RWPE2 (cell line): ENCODE results near the gene CYYR1.

ENCODE experiments used
- ATAC-seq: fragments of 200-7000 bp; cut with Tn5 transposase; 3 replicates; pipeline ENCODE4 v1.9.1; 2021; ENCODE audit warnings: low read depth
- DNase-seq: peaks from one replicate; pipeline ENCODE4 v3.0.0-alpha.2; 2020; ENCODE audit warnings: low spot score
- H3K27ac ChIP-seq: fragments of 450-650 bp; 2 replicates; pipeline ENCODE4 v1.5.1; 2017; ENCODE audit warnings: mild to moderate bottlenecking; ENCODE audit not compliant: poor library complexity, severe bottlenecking
- H3K27me3 ChIP-seq: fragments of 250-450 bp; sonication (Bioruptor Pico); 2 replicates; pipeline ENCODE4 v1.5.1; 2021; ENCODE audit warnings: mild to moderate bottlenecking, moderate library complexity; ENCODE audit not compliant: insufficient read depth, poor library complexity, severe bottlenecking
- H3K36me3 ChIP-seq: fragments of 250-450 bp; sonication (Bioruptor Pico); 2 replicates; pipeline ENCODE4 v1.5.1; 2020; ENCODE audit warnings: low read depth, mild to moderate bottlenecking, moderate library complexity
- H3K4me1 ChIP-seq: fragments of 250-450 bp; sonication (Bioruptor Pico); 2 replicates; pipeline ENCODE4 v1.5.1; 2021; ENCODE audit warnings: mild to moderate bottlenecking, moderate library complexity; ENCODE audit not compliant: insufficient read depth, poor library complexity, severe bottlenecking
- H3K4me3 ChIP-seq: fragments of 250-450 bp; sonication (Bioruptor Pico); 2 replicates; pipeline ENCODE4 v1.5.1; 2021; ENCODE audit warnings: mild to moderate bottlenecking, moderate library complexity; ENCODE audit not compliant: severe bottlenecking
- H3K9me3 ChIP-seq: fragments of 250-450 bp; sonication (Bioruptor Pico); 2 replicates; pipeline ENCODE4 v1.5.1; 2021; ENCODE audit warnings: mild to moderate bottlenecking, moderate library complexity; ENCODE audit not compliant: severe bottlenecking
- TF ChIP-seq, protein P1 (sequence below): fragments of 450-650 bp; IDR thresholded peaks from one replicate; pipeline ENCODE4 v1.5.1; 2017; ENCODE audit warnings: mild to moderate bottlenecking, moderate library complexity; ENCODE audit not compliant: poor library complexity, severe bottlenecking

Gene CYYR1

DNA sequence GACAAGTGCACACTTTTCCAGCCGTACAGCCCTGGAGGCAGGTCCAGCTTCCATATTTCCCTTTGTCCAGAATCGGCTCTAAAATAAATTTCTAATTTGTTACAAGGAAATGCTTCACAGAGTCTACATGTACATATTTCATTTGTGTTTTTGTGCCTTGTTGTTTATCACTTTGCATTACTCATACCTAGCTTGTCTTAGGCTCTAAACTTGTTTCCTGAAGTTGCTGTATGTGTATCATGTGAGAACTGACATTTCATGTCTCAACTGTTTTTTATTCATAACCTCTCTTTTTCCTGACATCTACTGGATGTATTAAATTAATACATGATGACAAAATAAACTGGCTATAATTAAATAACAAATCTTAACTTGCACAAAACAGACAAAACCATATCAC is 7.5 kb downstream of the CYYR1 start:
- Histone ChIP-seq H3K27ac (no peak overlapping the region), H3K4me1 (no peaks in the 10 kb centered on the region), H3K27me3 (no peaks in the 10 kb centered on the region), H3K36me3 (no peaks in the 10 kb centered on the region), H3K4me3 (no peak overlapping the region), H3K9me3 (no peaks in the 10 kb centered on the region)
- no peak for ATAC-seq
- no peak for DNase-seq
- TF ChIP-seq, protein P1, sequence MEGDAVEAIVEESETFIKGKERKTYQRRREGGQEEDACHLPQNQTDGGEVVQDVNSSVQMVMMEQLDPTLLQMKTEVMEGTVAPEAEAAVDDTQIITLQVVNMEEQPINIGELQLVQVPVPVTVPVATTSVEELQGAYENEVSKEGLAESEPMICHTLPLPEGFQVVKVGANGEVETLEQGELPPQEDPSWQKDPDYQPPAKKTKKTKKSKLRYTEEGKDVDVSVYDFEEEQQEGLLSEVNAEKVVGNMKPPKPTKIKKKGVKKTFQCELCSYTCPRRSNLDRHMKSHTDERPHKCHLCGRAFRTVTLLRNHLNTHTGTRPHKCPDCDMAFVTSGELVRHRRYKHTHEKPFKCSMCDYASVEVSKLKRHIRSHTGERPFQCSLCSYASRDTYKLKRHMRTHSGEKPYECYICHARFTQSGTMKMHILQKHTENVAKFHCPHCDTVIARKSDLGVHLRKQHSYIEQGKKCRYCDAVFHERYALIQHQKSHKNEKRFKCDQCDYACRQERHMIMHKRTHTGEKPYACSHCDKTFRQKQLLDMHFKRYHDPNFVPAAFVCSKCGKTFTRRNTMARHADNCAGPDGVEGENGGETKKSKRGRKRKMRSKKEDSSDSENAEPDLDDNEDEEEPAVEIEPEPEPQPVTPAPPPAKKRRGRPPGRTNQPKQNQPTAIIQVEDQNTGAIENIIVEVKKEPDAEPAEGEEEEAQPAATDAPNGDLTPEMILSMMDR: no peak

DNA sequence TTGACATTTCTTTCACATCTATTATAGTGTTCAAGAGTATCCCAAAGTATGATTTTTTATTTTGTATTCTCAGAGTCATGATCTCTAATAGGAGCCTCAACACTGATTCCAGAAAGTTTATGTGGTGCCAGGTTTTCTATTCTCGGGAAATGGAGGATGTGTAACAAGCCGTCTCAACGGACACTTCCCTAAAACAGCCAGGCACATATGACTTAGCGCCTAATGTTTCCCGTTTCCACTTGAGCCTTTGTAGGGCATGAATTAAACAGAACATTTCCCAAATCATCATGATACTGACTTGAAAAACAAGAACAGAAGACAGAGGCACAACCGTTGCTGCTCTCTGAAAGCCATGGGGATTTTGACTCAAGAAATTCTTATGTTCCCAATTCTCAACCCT is 8.0 kb downstream of the CYYR1 start:
- H3K4me3 ChIP-seq: no peak overlapping the region
- DNase-seq (no peak), ATAC-seq (no peak)
- H3K9me3 ChIP-seq: no peaks in the 10 kb centered on the region
- H3K27me3 ChIP-seq: no peaks in the 10 kb centered on the region
- H3K36me3 ChIP-seq: no peaks in the 10 kb centered on the region
- TF ChIP-seq, protein P1: no peak
- no peaks in the 10 kb centered on the region for H3K4me1 ChIP-seq
- no peak overlapping the region for H3K27ac ChIP-seq

DNA sequence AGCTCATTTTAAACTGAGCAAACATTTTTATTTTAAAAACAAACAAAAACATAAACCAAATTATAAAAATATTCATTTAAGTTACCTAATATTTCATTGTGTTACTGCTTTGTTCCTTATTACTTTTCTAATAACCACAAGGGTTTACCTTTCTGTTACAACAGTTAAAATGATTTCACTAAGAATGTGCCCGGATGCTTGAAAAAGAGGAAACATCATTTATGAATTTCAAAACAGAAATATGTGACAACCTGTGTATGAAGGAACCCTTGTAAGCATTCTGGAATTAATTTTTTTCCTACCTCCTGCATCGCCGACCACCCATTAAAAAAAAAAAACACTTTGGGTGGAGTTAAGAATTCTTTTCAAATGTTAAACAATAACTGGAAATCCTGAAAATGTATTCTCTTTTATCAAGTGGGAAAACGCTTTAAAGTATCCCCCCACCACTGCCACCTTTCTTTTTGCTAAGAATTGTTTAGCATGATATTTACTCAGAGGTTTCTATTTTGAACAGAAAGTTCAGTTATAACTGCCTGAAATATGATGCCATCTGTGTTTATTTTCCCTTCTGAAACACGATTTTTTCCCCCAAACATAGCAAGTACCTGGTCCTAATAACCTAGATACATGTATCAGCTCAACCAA is 9.1 kb downstream of the CYYR1 start:
- no peak overlapping the region for H3K4me3 ChIP-seq
- no peaks in the 10 kb centered on the region for H3K9me3 ChIP-seq
- DNase-seq (no peak), ATAC-seq (no peak)
- TF ChIP-seq, protein P1: no peak
- H3K27me3 ChIP-seq: no peaks in the 10 kb centered on the region
- no peaks in the 10 kb centered on the region for H3K36me3 ChIP-seq
- no peaks in the 10 kb centered on the region for H3K4me1 ChIP-seq
- H3K27ac ChIP-seq: no peak overlapping the region

DNA sequence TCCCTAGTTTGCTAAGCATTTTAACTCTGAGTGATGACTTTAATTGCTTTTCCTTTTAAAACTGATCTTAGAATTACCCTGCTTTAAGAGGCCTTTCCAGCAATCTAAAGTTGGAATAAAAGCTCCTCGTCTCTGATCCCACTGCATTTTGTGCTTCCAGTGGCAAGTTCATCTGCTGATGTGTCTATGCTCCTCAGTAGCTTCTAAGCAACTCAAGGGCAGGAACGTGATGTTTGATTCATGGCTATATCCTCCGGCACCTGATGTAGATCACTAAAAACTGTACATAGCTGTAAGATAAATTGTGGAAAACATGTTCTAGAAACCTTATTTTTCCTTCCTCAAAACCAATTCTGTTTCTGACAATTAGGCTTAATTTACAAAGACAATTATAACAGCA is 12.5 kb downstream of the CYYR1 start:
- no peak for DNase-seq

DNA sequence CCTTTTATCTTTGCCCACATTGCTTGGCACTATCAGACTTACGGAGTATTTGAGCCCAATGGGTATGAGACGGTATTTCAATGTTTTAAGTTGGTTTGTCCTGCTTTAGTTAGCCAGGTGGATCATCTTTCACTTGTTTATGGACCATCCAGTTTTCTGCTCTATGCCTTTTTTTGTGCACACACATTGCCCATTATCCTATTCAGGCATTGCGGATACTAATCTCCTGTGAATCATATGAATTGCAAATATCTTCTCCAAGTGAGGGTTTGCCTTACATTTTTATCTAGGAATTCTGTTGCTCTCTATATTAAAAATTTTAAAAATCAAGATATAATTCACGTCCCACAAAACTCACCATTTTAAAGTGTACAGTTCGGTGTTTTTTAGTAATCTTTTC is 14.0 kb downstream of the CYYR1 start:
- no peaks in the 10 kb centered on the region for H3K4me1 ChIP-seq
- no peaks in the 10 kb centered on the region for H3K9me3 ChIP-seq
- H3K27me3 ChIP-seq: no peaks in the 10 kb centered on the region
- no peak overlapping the region for H3K4me3 ChIP-seq
- no peak overlapping the region for H3K27ac ChIP-seq
- no peak for ATAC-seq
- TF ChIP-seq, protein P1: no peak
- DNase-seq: no peak
- H3K36me3 ChIP-seq: no peaks in the 10 kb centered on the region

More for the DNA sequence above, 12.5 kb downstream of the CYYR1 start:
- no peaks in the 10 kb centered on the region for H3K9me3 ChIP-seq
- H3K4me1 ChIP-seq: no peaks in the 10 kb centered on the region
- TF ChIP-seq, protein P1: no peak
- H3K27me3 ChIP-seq: no peaks in the 10 kb centered on the region
- no peaks in the 10 kb centered on the region for H3K36me3 ChIP-seq
- no peak overlapping the region for H3K27ac ChIP-seq
- H3K4me3 ChIP-seq: no peak overlapping the region
- no peak for ATAC-seq
